ENCODE results near the gene LATS2.

The LATS2 gene

DNA sequence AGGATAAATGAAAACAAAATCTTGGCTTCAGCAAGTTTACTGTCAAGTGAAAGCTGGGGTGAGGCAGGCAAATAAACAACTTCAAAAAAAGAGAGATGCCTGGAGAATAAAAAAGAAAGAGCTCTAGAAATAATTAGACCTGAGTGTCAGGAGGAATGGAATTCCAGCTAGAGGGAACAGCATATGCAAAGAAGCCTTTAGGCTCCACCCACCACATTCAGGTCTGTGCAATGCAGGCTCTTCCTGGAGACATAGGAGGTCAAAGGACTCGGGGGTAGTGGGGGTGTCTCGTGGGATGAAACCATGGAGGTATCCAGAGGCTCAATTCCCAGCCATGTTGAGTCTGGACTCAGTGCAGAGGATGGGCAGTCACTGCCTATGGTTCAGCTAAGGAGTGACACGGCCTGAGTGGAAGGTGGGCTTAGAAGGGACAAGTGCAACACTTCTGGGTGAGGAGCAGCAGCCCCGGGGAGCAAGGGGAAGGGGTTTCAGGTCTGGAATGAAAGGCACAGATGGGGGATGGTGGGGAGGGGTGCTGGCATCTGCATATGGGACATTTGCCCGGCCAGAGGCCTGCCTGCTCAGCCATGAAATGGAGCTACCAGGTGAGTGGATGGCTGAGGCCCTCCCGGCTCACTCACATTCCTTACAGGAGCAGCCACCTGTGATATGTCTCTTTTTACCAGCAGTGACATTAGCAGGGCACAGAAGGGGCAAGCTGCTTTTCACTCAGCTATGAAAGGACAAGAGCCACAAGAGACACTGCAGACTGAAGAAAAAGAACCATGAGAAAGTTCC lies 12.3 kb downstream of the LATS2 start:
- in situ Hi-C loops (cut with MboI; ENCODE audit: low sequenced_read_pairs): no loop called here

GRCh38 chr13:21047591-21048282 lies 13.6 kb downstream of the LATS2 start:
- in situ Hi-C loops (cut with MboI; ENCODE audit: low sequenced_read_pairs): no loop called here

GRCh38 chr13:21047087-21047486 lies 14.3 kb downstream of the LATS2 start:
- in situ Hi-C loops (cut with MboI; ENCODE audit: low sequenced_read_pairs): no loop called here

- in situ Hi-C loops (cut with MboI; ENCODE audit: low sequenced_read_pairs): no loop called here
These were observed 15.2 kb downstream of the LATS2 start for GRCh38 chr13:21046203-21046602.

DNA sequence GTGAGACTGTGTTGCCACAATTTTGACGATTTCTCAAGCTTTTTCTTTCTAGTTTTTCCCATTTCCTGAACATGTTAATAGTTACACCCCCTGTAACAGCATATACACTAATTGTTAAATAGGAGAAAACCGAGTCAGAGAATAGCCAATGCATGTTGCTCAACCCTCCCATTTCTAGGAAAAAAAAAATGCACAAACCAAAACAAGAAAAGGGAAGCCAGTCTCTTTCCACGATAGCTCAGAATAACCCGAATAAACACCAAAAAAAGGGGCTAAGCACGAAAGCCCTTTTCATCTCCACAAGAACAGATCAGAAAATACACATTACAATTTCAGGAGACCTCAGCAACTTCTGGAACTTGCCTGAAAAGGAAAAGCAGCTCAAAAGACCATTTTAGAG lies 16.3 kb downstream of the LATS2 start:
- in situ Hi-C loops (cut with MboI; ENCODE audit: low sequenced_read_pairs): no loop called here

DNA sequence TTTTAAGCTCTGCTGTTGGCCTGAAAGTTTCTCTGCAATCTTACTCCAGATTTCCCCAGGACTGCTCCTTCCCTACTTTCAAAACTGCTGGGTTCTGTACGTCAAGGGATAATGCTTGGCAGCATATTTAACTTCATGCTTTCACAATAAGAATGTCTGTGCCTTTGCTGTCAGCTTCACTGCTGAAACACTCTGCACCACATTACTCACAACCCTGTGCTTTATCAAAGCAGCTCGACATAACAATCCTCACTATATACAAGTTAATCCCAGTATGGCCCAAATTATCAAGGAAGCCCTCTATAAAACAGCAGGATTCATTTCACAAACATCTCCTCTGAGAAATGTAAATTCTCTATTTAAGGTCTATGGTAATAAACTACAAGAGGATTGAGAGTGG lies 17.5 kb downstream of the LATS2 start:
- in situ Hi-C loops (cut with MboI; ENCODE audit: low sequenced_read_pairs): no loop called here

GRCh38 chr13:21040120-21040826 lies 21.1 kb downstream of the LATS2 start:
- in situ Hi-C loops (cut with MboI; ENCODE audit: low sequenced_read_pairs): no loop called here

DNA sequence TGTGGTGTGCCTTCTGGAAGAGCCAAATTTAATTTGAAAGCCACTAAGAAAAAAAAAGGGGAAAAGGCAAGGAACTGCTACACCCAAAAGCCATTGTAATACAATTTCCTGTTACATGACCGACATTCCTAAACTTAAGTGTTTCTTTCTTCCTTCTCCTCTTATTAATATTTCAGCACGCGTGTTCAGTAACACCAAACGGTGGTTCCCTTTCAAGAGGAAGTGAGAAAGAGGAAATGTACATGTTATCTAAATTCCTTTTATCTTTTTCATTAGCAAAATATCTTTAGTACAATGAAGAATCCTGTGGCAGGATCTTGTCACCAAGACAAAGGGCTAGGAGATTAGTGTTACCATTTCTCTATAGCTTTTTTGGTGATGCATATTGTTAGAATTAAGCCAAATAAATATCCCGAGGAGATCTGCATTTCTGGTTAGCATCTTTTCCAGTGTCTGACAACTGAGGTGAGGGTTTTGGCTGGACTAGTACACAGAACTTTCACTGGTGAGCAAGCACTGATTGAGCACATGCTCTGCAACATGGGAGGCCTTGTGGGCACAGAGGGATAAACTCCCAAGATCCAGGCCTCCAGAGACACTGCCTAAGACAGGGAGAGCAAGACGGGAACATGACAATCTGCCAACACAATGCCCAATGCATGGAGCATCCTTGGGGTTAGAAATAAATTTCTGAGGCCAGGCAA lies 22.1 kb downstream of the LATS2 start:
- in situ Hi-C loops (cut with MboI; ENCODE audit: low sequenced_read_pairs): no loop called here

- in situ Hi-C loops (cut with MboI; ENCODE audit: low sequenced_read_pairs): no loop called here
These were observed 23.7 kb downstream of the LATS2 start for GRCh38 chr13:21037656-21038055.

GRCh38 chr13:21035498-21035897 lies 25.9 kb downstream of the LATS2 start:
- in situ Hi-C loops (cut with MboI; ENCODE audit: low sequenced_read_pairs): no loop called here

GRCh38 chr13:21034603-21035191 lies 26.7 kb downstream of the LATS2 start:
- in situ Hi-C loops (cut with MboI; ENCODE audit: low sequenced_read_pairs): no loop called here

DNA sequence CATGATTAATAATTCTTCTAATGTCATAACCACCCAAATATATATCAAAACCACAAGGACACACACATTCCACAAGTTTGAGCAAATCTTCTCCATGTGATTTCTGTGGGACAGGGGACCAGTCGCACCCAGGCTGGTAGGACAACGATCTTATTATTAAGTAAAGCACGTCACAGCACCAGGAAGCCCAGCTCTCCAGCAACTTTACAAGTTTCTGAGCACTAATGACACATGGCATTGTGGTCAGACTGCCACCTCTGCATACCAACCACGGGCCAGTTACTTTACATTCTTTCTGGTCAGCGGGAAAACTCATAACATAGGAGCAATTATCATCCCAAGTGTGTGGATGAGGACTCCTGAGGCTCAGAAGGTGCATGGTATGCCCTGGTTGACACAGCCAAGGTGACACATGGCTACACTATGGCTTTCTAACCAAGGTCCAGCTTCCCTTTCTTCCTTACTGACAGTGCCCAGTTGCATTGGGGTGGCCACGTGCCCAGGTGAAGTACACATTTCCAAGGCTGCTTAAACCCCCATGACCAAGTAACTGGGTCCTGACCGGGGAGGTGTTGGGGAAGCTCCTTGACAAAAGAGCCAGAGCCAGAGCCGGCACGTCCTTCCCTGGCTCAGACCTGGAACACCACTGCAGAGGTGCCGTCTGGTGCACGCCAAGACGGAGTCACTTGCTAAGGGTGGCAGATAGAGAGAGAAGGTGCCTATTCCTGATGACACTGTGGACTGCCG lies 27.4 kb downstream of the LATS2 start:
- in situ Hi-C loops (cut with MboI; ENCODE audit: low sequenced_read_pairs): no loop called here

DNA sequence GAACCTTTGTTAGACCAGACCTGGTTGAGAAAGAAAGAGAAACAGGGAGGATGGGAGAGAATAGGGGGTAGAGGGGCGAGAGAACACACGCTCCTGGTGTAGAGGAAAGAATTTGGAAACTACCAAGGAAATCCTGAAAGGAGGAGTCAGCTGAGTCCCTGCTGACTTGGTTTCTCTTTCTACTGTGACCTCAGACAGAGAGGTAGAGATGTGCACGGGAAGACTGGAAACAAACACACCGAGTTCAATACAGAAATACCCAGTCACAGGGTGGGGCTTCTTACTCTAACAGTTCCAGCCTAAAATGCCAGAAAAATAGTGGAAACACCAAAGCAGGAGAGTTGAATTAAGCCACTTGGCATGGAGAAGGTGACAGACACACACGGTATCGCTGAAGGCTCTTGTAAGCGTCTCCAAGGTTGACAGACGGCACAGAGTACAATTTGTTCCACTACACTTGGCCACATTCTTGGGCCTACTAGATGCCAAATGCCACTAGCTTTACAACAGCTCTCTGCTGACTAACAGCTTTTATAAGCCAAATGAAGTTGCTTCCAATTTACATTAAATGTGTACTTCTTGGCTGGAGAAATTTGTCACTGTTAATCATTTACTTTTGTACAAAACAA lies 28.1 kb downstream of the LATS2 start:
- in situ Hi-C loops (cut with MboI; ENCODE audit: low sequenced_read_pairs): no loop called here

DNA sequence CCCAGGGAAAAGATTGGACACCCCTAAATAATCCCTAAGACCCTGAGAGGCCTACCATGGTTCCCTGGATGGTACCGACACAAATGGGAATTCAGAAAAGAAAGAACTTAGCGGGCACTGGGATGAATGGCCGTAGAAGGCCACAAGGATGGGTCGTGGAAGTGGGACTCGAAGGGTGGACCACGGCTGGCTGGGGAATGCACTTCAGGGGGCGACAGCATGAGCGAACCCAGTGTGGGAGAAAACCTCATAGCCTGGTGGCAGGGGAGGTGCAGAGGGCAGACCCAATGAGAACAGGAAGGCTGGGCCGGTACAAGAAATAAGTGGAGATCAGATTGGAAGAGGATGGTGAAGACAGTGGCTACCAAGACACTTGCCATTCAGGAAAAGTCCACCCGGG lies 28.7 kb downstream of the LATS2 start:
- in situ Hi-C loops (cut with MboI; ENCODE audit: low sequenced_read_pairs): no loop called here

DNA sequence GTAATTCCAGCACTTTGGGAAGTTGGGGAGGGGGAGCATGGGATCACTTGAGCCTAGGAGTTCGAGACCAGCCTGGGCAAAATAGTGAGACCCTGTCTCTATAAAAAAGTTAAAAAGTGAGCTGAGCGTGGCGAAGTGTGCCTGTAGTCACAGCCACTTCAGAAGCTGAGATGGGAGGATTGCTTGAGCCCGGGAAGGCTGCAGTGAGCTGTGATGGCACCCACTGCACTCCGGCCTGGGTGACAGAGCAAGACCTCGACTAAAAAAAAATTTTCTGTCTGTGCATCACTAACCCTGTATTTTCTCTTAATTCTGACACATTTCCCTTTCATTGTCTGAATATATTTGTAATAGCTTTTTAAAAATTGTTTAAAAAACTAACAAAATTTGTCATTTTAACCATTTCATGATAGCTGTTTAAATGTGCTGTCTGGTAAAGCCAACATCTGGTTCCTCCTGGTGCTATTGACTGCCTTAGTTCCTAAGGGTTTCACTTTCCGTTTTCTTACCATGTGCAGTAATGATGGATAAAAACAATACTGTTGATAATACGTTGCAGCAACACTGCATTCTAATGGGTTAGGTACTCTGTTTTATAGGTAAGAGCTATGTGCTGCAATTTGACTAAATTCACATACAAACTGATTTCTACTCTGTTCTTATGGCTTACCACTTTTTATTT lies 29.7 kb downstream of the LATS2 start:
- in situ Hi-C loops (cut with MboI; ENCODE audit: low sequenced_read_pairs): no loop called here

DNA sequence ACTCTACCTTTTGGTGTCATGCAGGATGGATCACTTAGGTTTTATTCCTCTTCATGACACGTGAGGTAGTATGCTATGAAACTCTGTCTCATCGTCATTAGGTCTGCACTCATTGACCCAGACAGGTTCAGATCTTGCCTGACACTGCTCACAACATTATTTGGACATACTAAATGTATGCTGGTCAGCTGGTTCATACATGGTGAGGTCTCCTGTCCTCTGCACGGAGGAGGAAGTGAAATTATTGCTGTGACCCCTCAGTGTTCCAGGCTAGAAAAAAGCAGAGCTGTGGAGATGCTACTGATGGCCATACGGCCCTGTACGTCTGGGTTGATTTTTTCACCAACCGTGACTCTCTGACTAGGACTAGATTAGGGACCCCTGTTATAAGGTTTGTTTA lies 35.8 kb downstream of the LATS2 start:
- in situ Hi-C loops (cut with MboI; ENCODE audit: low sequenced_read_pairs): no loop called here

DNA sequence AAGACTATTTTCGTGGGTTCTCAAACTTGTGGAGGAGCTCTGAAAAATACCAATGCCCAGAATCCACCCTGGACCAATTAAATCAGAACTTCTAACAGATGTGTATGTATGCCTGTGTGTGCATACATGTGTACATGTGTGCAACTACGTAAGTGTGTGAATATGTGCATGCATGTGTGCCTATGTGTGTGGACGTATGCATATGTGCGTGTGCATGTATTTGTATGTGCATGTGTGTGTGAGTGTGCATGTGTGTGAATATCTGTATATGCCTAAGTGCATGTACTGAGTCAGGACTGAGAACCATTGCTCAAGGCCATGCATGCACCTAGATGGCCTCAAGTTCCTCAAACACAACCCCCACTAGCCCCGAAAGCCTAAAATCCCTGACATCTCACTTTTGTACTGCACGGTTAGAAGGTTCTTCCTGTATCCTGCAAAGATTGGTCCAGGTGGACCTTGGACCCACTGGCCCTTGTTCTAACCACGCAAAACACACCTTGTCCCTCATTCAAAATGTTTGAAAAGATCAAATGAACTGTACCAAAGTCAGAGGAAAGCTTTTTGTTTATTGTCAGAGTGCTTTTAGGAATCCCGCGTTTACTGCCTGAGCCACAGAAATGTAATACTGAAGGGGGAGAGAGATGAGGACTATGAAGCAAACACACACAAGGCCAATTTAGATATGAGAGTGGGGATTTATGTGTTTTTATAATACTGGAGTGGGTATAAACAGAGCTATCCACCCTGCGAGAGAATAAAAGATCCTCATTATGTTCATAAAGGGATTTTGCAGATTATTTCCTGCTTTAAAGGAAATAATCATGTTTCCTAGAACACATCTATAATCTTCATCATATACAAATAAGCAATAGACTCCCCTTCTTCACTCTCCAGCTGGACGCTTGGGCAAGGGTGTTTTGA lies 39.1 kb downstream of the LATS2 start:
- in situ Hi-C loops (cut with MboI; ENCODE audit: low sequenced_read_pairs): no loop called here

DNA sequence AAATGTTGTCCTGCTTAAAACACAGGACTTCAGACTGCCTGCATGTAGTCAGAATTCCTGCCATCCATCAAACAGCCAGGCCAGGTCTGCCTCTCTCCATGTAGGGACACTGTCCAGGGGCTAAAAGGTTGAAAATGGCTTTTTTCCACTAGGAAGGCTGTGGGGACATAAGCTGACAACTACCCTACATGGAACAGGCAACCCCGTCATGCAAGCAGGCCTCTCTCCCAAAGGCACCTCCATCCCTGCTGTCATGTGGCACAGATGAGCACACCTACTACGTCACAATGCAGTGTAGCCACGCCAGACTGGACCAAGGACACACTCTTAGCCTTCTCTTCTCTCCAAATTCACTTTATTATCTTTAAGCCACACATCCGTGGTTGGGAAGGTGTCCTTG lies 40.8 kb downstream of the LATS2 start:
- in situ Hi-C loops (cut with MboI; ENCODE audit: low sequenced_read_pairs): no loop called here
